ENCODE data around the gene SECISBP2. TPM values are rescaled to one million over a fixed set of nuclear protein-coding genes. Genes with fewer than 3 reads are reported as not detected.

SECISBP2 gene
- total RNA-seq, 1 donor from 2014 or later, result 51.1 TPM

GRCh38 chr9:89376741-89377351 lies 58.5 kb downstream of the SECISBP2 start:
- peaks cover 0 to 22% of the 10 kb centered on the region in 2 donors for H3K36me3 ChIP-seq

DNA sequence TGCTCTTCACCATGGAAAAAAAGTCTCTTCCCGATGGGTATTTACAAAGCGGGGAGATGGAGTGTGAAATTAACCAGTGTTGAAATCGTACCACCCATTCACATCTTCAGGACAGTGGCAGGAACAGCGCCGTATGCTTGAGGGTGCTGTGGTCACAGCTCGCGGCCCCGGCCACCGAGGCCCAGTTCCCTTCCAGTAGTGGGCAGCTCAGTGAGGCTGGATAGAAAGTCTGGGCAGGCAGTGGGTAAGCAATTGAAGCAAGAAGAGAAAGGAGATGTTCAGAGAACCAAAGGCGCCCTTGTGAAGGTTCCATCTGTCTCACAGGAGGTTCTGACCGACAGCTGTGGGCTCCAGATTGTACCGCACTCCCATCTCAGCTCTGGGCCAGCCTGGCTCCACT lies 59.1 kb downstream of the SECISBP2 start:
- Histone ChIP-seq H3K27me3 (no peaks in the 10 kb centered on the region), H3K36me3 (peaks cover 0 to 26% of the 10 kb centered on the region in 2 donors), H3K9me3 (no peaks in the 10 kb centered on the region), H3K27ac (no peak overlapping the region), H3K4me3 (no peak overlapping the region), H3K4me1 (no peaks in the 10 kb centered on the region)
- DNase-seq (ENCODE audit: extremely low spot score in 2 of 2), result no peak
- TF ChIP-seq POLR2AphosphoS5 (IDR thresholded peaks at IDR 0.05; ENCODE audit: insufficient read depth in 1 of 2, low read depth in 1 of 2) (no peak), POLR2A (IDR thresholded peaks at IDR 0.05) (no peak)
- TF ChIP-seq, protein P1, sequence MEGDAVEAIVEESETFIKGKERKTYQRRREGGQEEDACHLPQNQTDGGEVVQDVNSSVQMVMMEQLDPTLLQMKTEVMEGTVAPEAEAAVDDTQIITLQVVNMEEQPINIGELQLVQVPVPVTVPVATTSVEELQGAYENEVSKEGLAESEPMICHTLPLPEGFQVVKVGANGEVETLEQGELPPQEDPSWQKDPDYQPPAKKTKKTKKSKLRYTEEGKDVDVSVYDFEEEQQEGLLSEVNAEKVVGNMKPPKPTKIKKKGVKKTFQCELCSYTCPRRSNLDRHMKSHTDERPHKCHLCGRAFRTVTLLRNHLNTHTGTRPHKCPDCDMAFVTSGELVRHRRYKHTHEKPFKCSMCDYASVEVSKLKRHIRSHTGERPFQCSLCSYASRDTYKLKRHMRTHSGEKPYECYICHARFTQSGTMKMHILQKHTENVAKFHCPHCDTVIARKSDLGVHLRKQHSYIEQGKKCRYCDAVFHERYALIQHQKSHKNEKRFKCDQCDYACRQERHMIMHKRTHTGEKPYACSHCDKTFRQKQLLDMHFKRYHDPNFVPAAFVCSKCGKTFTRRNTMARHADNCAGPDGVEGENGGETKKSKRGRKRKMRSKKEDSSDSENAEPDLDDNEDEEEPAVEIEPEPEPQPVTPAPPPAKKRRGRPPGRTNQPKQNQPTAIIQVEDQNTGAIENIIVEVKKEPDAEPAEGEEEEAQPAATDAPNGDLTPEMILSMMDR (IDR thresholded peaks at IDR 0.05), result no peak
- intact Hi-C loops (cut with DNase I), result no loop called here

More at GRCh38 chr9:89376741-89377351, 58.5 kb downstream of the SECISBP2 start:
- Histone ChIP-seq H3K4me1 (no peaks in the 10 kb centered on the region), H3K27ac (no peak overlapping the region), H3K27me3 (no peaks in the 10 kb centered on the region), H3K4me3 (no peak overlapping the region), H3K9me3 (no peaks in the 10 kb centered on the region)
- no peak for DNase-seq (ENCODE audit: extremely low spot score in 2 of 2)
- TF ChIP-seq, protein P1 (IDR thresholded peaks at IDR 0.05), result no peak
- TF ChIP-seq POLR2AphosphoS5 (IDR thresholded peaks at IDR 0.05; ENCODE audit: insufficient read depth in 1 of 2, low read depth in 1 of 2) (no peak), POLR2A (IDR thresholded peaks at IDR 0.05) (no peak)
- intact Hi-C loops (cut with DNase I), result no loop called here

DNA sequence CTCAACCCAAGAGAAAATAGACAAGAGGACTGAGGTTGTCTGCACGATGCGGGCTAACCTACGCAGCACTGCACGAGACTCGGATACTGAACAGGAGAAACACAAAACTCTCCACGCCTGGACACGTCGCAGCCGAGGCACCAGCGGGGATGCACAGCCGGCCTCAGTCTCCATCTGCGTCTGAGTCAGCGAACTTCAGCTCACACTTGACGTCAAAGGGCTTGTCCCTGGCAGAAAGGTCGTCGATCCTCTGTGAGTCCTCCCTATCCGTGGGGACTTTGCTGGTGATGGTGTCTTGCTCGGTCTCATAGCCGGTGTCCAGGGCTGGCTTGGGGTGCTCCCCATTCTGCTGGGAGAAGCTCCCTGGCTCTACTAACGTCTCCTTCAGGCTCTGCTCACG lies 60.2 kb downstream of the SECISBP2 start:
- TF ChIP-seq POLR2A (IDR thresholded peaks at IDR 0.05), result no peak
- TF ChIP-seq, protein P1 (IDR thresholded peaks at IDR 0.05), result no peak
- TF ChIP-seq POLR2AphosphoS5 (IDR thresholded peaks at IDR 0.05; ENCODE audit: insufficient read depth in 1 of 2, low read depth in 1 of 2), result no peak
- Histone ChIP-seq H3K27ac (no peak overlapping the region), H3K9me3 (no peaks in the 10 kb centered on the region), H3K27me3 (no peaks in the 10 kb centered on the region), H3K4me3 (no peak overlapping the region), H3K4me1 (no peaks in the 10 kb centered on the region), H3K36me3 (peaks cover 0 to 26% of the 10 kb centered on the region in 2 donors)
- DNase-seq (ENCODE audit: extremely low spot score in 2 of 2), result no peak
- intact Hi-C loops (cut with DNase I), result no loop called here

GRCh38 chr9:89379031-89379430 lies 60.7 kb downstream of the SECISBP2 start:
- Histone ChIP-seq H3K9me3 (no peaks in the 10 kb centered on the region), H3K36me3 (peaks cover 0 to 26% of the 10 kb centered on the region in 2 donors), H3K27me3 (no peaks in the 10 kb centered on the region), H3K4me1 (no peaks in the 10 kb centered on the region), H3K4me3 (no peak overlapping the region), H3K27ac (no peak overlapping the region)
- no peak for DNase-seq (ENCODE audit: extremely low spot score in 2 of 2)
- intact Hi-C loops (cut with DNase I), result no loop called here
- TF ChIP-seq, protein P1 (IDR thresholded peaks at IDR 0.05), result no peak
- no peak for TF ChIP-seq POLR2A (IDR thresholded peaks at IDR 0.05)
- TF ChIP-seq POLR2AphosphoS5 (IDR thresholded peaks at IDR 0.05; ENCODE audit: insufficient read depth in 1 of 2, low read depth in 1 of 2), result no peak

DNA sequence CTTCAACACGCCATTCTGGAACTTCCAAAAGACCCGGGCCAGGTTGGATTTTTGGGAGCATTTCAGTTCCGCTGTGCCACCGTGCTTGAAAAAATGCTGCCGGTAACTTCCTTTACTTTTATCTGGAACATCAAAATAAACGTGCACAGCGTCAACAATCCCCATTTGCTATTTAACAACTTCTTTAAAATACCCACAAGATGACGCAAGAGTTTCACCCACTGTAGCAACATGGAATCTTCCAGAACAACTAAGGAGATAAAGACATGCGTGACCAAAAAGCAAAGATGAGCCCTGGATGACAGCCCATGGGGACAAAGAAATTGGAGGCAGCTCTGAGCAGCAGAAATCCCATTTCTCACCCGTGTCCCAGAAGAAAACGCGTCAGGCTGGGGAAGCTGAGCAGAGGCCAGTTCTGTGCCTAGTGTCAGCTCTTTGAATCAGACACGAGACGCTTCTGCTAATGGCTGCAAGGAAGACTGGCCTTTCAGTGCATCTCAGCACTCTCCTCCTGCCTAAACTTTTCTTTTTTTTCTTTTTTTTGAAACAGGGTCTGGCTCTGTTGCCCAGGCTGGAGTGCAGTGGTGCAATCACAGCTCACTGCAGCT lies 61.3 kb downstream of the SECISBP2 start:
- no peak overlapping the region for H3K27ac ChIP-seq
- DNase-seq (ENCODE audit: extremely low spot score in 2 of 2), result no peak
- no peaks in the 10 kb centered on the region for H3K27me3 ChIP-seq
- no peaks in the 10 kb centered on the region for H3K4me1 ChIP-seq
- H3K4me3 ChIP-seq, result no peak overlapping the region
- intact Hi-C loops (cut with DNase I), result no loop called here
- H3K9me3 ChIP-seq, result no peaks in the 10 kb centered on the region
- no peak for TF ChIP-seq POLR2A (IDR thresholded peaks at IDR 0.05)
- no peak for TF ChIP-seq POLR2AphosphoS5 (IDR thresholded peaks at IDR 0.05; ENCODE audit: insufficient read depth in 1 of 2, low read depth in 1 of 2)
- TF ChIP-seq, protein P1 (IDR thresholded peaks at IDR 0.05), result no peak
- peaks cover 0 to 27% of the 10 kb centered on the region in 2 donors for H3K36me3 ChIP-seq
